ENCODE measurements around the gene DENND2A.
"Not testable (repeated sequence)": the region's sequence is repeated elsewhere in the genome, so short reads cannot be mapped to it uniquely, and the experiment has no call there.

The DENND2A gene

DNA sequence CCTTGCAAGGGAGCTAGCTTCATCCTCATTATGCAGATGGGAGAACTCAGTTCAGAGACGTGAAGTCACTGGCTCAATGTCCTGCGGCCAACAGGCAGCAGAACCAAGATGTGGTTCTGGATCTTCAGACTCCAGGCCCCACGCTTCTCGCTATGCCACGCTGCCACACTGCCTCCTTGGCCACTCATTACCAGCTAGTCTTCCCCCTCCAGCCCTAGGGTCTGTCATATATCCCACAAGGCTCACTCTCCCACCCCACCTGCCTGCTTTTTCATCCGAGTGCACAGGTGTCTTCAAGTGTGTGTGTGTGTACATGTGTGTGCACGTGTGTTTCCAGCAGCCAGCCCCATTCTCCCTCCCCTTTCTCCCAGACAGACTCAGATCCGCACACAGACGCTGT lies 53.4 kb downstream of the DENND2A start:
- no peak for DNase-seq

DNA sequence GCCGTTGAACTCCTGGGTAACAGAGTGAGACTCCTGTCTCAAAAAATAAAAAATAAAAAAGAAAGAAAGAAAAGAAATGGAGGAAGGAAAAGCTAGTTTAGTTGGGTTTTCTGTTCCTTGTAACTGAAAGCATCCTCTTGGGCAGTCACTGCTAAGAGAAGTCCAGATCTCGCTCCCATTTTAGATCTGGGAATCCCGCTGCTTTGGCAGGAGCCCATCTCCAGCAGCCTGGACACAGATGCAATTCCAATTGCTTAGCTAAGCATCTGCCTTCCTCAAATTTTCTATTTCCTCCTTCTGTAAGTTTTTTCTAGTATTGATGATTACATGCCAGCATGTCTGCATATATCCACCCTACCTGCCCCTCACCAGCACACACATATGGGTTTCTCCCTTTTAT lies 54.1 kb downstream of the DENND2A start:
- no peak for DNase-seq

DNA sequence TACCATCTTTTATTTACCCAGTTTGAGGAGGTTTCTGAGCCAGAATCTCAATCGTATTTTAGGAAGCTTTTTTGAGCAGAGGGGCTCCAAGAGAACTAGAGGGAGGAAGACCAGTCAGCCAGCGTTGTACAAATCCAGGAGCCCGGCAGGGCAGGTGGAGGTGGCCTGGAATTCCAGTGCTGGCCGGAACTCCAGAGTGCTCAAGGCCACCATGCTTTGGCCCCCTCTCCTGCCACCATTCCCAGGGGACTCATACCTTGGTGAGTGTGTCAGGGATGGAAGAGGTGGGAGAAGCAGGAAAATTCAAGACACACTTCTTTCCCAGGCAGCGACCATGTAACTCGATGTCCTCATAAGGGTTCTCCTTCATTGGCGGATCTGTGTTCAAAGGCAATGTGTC lies 55.3 kb downstream of the DENND2A start:
- DNase-seq, result no peak

DNA sequence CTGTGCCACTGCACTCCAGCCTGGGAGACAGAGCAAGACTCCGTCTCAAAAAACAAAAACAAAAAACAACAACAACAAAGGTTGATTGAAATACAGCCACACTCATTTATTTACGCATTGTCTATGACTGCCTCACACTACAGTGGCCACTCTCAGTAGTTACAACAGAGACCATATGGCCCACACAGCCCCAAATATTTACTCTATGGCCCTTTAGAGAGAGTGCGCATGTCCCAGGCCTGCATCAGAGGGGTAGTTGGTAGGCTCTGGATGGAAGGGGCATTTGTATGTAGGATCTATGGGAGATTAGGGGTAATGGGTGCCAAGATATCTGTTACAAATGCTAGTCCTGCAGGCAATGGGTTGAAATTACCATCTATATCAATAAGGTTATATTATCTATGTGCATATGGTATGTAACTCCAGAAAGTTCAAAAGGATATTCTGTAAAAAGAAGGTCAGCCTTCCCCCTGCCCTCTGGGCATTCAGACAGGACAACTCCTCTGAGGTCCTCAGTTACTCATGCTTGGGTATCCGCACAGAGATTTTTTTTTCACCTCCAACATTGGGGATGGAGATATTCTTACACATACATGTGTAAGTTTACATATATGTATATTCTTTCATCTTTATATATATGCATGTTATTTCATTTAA lies 56.3 kb downstream of the DENND2A start:
- no peak for DNase-seq

DNA sequence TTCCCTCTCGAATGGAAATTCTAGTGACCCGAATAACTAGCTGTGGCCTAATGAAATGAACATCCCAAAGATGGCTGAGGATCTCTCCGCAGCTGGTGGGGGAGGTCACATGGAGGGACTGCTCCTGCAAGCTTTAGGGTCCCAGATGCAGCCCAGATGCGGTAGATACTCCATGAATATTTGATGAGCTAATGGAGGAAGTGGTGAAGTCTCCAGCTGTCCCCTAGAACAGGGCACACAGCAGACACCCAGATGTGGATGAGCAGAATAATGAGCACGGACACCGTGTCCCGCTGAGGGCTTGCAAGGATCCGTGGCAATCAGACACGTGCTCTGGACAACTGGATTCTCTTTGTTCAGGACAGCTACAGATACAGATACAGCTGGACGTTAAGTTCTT lies 59.2 kb downstream of the DENND2A start:
- no peak for DNase-seq

DNA sequence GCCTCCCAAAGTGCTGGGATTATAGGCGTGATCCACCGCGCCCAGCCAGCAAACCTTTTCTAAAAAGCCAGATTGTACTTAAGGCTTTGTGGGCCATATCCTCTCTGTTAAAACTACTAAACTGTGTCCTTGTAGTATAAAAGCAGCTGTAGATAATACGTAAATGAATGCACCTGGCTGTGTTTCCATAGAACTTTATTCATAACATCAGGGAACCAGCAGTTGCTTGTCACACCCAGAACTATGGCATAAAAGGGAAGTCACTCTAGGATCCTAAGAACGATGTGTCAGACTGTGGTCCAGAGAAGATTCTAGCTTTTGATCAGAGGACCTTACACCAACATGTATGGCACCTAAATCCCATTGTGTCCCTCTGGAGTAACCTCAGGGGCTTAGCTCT lies 63.0 kb downstream of the DENND2A start:
- DNase-seq, result no peak

DNA sequence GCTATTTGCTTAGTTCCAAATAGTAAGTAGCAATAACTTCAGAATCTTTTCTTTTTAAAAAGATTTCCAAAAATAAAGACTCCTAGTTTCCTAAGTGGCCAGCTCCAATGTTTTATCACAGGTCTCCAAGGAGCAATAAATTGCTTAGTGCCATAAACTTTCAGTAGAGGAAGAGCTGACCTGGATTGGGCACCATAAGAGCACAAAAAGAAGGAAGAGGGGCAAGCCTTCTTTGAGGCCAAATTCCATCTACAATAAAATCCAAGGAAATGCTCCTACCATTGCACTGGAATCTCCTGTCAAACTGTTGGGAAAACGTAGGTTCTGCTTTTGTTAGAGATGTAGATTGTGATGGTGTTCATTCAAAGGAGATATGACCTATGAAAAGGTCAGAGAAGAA lies 64.0 kb downstream of the DENND2A start:
- DNase-seq, result no peak

DNA sequence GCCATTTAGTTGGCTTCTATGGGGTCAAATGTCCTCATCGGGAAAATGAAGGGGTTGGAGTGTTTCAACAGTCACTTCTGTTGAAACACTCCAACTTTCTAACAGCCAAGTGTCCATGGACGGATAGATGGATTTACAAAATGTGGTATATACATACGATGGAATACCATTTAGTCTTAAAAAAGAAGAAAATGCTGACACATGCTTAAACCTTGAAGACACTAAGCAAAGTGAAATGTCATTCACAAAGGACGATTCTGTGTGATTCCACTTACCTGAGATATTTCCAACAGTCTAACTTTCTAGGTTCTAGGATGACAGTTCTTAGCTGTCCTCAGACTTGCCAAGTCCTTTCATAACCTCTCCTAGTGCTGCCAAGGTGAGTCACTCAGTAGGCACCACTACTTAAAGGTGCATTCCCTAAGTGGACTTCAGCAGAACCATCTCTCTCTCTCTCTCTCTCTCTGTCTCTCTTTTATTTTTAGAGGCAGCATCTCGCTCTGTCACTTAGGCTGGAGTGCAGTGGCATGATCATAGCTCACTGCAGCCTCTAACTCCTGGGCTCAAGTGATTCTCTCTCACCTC lies 69.0 kb downstream of the DENND2A start:
- no peak for DNase-seq

DNA sequence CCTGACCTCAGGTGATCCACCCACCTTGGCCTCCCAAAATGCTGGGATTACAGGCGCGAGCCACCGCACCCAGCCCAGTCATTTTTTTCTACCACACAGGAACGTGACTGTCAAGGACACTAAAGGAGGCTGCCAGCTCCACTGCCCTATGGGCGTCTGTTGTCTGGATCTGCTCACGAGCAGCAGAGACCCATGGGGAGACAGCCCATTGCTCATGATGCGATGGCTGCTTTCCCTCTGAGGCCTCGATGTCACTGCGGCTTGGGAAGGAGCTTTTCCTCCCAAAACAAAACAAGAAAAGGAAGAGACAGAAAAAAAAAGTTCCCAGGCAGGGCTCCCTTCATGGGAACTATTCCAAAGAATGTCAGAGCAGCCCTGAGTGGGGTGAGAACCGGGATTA lies 70.5 kb downstream of the DENND2A start:
- peak; percentile 28 for DNase-seq

DNA sequence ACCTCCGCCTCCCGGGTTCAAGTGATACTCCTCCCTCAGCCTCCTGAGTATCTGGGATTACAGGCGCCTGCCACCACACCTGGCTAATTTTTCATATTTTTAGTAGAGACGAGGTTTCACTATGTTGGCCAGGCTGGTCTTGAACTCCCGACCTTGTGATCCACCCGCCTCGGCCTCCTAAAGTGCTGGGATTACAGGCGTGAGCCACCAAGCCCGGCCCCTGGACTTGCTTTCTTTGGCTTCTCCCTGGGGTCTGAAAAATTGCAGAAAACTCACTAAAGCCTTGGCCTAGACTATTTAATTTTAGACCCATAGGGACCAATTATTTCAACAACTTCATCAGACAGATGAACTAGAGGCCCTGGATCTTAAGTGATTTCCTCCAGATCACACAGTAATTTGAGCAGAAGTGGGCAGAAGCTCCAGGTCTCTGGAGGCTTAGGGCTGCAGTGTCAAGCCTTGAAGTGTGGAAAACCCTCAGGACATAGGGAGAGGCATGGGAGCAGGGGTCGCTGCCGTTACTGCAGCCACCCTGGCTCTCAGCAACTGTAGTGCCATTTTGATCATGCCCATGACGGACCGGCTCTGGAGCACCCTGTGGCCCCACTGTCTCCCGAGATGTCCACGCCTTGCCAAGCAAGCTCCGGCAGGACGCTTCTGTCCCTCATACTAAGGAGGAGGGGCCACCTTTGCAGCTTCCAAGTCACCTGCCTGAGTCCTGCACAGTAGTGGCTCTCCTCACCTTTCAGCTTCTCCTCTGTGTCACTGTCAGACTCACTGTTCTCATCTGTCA lies 72.4 kb downstream of the DENND2A start:
- no peak for DNase-seq

DNA sequence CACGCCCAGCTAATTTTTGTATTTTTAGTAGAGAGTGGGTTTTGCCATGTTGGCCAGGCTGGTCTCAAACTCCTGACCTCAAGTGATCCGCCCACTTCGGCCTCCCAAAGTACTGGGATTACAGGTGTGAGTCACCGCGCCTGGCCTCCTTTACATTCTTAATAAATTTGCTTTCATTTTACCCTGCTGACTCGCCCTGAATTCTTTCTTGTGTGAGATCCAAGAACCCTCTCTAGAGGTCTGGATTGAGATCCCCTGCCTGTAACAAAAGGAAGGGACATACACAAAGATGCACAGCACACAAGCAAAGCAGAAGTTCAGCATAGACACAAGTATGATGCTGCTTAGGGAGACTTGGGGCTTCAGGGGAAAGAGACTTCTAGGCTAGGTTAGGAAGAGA lies 74.4 kb downstream of the DENND2A start:
- peak; percentile 85 for DNase-seq

DNA sequence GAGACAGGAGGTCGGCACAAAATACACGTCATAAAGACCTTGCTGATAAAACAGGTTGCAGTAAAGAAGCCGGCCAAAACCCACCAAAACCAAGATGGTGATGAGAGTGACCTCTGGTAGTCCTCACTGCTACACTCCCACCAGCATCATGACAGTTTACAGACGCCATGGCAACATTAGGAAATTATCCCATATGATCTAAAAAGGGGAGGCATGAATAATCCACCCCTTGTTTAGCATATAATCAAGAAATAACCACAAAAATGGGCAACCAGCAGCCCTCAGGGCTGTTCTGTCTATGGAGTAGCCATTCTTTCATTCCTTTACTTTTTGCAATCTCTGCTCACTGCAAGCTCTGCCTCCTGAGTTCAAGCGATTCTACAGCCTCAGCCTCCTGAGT lies 74.9 kb downstream of the DENND2A start:
- peak; percentile 13 for DNase-seq

DNA sequence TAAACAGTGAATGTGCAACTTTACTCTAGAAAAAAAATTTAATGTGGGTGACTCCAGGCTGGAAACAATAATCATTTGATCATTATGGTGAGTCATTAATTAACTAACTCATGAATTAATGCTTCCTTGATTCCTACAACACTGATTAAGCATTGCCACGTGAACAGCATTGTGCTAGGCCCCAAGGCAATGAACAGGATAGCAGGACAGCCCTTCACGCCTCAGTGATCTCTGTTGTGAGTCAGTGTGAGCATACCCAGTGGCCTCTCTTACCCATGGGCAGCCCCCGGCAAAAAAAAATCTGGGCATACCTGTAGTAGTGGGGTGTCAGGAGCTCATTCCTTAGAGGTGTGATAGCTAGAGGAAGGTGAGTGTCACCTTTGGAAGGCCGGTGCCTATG lies 76.0 kb downstream of the DENND2A start:
- DNase-seq, result no peak

DNA sequence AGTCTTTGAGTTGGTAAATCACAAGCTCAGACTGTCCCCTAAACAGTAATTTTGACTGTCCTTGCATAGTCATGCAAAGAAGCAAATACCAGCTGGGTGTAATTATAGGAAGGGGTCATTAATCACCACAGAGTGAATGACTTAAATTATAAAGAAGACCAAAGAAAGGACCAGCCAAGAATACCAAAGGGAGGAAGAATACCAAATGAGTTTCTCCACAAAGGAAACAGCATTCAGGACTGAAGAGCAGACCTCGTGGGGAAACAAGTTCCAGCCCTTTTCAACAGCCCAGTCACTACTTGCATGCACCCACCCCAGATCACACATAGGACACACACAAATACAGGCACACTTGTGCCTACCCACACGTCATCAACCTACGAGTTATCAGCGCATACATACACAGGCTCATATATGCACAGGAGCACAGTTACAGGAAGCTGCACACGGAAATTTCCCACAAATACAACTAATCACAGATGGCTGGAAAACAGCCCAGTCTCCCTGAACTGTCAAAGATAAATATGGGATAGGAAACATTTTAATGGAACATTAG lies 77.6 kb downstream of the DENND2A start:
- DNase-seq, result peak; percentile 7

DNA sequence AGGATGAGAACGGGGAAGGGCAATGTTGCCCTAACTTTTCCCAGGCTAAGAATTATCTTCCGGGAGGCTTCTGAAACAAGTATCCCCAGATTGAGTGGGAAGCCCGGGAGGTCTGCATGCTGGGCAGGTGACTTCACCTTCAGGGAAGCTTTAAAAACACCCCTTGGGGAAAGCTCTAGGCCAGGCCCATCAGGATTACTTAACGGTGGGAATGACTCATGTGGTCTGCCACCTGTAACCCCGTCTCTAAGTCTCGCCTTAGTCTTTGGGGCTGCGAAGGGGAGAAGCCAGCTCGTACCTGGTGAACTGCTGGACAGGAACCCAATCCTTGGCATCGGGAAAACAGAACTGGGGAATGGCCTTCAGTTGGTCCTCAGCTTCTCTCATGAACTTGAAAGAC lies 81.2 kb downstream of the DENND2A start:
- DNase-seq, result no peak

DNA sequence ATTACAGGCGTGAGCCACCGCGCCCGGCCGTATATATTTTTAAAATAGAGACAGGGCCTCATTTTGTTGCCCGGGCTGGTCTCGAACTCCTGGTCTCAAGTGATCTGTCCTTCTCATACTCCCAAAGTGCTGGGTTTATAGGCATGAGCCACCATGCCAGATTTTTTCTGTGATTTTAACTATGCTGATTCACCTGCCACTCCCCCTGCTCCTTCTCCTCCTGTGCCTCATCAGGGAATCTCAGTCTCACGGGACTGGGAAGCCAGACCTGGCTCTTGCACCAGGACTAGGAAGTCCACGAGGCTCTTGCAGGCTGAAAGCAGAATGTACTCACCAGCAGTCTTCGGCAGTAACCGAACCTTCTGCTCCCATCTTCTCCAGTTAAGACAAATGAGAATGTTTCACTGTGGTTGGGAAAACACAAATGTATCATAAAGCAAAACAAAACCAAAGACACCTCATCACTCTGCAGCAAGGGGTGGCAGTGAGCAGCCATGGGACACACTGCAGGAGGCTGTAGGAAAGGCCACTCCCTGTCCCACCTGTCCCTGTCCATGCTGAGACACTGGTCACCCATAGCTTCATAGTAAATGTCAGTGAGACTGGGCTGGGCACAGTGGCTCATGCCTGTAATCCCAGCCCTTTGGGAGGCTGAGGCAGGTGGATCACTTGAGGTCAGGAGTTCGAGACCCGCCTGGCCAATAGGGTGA lies 82.6 kb downstream of the DENND2A start:
- DNase-seq, result peak; percentile 23

DNA sequence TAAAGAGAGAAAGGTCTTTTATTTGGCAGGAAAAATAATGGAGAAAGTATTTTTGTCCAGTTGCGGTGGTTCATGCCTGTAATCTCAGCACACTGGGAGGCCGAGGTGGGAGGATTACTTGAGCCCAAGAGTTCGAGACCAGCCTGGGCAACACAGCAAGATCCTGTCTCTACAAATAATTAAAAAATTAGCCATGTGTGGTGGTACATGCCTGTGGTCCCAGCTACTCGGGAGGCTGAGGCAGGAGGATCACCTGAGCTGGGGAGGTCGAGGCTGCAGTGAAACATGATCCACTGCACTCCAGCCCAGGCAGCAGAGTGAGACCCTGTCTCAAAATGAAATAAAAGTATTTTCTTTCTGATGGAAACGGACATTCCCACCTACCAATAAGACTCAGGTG lies 83.5 kb downstream of the DENND2A start:
- DNase-seq, result no peak

DNA sequence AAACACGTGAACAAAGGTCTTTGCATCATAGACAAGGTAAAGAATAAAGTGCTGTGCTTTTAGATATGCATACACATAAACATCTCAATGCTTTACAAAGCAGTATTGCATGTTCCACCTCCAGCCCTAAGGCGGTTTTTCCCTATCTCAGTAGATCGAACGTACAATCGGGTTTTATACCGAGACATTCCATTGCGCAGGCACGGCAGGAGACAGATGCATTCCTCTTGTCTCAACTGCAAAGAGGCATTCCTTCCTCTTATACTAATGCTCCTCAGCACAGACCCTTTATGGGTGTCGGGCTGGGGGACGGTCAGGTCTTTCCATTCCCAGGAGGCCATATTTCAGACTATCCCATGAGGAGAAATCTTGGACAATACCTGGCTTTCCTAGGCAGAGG lies 87.4 kb downstream of the DENND2A start:
- not testable (repeated sequence) for DNase-seq

DNA sequence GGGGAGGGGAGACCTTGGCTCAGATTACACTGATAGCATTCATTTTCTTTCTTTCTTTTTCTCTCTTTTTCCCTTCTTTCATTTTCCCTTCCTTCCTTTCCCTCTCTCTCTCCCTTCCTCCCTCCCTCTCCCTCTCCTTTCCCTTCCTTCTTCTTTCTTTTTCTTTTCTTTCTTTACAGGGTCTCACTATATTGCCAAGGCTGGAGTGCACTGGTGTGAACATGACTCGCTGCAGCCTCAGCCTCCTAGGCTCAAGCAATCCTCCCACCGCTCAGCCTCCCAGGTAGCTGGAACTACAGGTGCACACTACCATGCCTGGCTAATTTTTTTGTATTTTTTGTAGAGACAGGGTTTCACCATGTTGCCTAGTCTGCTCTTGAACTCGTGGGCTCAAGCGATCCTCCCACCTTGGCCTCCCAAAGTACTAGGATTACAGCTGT lies 88.4 kb downstream of the DENND2A start:
- DNase-seq, result no peak

DNA sequence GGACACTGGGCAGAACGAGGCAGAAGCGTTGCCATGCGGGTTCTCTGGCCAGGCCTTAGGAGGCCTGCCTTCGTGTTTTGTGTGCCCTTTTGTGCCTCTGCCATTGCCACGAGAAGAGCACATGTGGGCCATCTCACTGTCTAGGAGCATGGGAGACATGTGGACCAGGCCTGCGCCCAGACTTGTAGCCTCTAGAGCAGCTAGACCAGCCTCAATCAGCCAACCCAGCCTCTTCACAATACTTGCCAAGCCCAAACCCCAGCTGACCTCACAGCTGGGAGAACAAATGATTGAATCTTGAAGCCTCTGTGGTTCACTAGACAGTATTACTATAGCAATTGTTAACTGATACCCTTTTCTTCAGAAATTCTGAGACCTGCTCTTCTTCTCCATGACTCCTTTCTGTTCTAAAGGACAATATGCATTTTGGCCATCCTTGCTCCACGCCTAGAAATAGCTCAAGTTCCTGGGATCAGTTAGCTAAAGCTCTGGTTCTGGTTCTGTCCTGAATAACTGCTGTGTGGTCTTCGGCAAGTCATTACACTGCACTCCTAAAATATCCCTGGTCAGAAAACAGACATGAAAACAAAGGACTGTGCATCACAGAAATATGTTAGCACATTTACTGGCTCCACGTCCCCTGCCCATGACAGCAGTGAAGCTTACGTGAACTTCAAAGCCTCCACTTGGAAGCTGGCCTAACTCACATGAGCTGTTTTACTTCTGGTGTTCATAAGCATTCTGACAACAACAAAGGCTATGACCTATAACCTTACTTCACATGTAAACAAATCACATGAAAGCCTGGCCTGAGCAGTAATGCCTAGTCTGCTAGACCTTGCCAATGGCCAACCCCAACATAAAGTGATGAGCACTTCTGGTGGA lies 89.0 kb downstream of the DENND2A start:
- DNase-seq, result no peak

DNA sequence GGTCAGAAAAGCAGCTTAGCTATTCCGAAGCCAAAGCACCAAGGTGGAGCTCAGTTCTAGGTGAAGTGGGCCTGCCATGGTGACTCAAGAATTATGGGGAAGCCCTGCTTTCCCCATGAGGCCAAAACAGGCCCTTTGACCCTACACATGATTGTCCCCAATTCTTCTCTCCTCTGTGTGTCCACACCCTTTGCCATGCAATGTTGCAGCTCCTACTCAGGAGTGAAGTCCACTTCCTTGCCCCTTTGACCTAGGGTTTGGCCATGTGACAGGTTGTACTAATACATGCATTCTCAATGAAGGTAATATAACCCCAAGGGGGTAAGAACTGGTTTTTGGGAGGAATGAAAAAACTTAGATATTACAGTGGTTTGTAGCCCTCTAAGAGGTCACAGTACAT lies 93.7 kb downstream of the DENND2A start:
- no peak for DNase-seq

DNA sequence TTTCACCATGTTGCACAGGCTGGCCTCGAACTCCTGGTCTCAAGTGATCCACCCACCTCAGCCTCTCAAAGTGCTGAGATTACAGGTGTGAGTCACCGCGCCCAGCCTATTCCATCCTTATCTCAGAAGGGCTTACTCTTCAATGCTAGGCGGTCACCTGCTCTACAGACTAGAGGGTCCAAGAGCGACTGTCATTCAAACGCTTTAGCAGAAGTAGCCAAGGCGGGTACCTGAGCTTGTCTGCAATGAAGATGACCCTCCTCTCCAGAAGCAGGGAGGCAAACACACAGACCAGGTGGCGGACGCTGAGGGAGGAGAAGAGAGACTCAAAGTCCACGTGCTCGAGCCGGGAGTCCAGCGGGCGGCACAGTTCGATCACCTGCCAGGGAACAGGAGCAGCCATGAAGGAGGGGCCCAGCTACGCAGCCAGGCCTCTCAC lies 96.2 kb downstream of the DENND2A start:
- no peak for DNase-seq
